Activated T-cell treated with anti-CD3 and anti-CD28 coated beads, Interleukin-2, amount 50 U/mL, for 4 hours (primary cell): ENCODE data around the gene KRTAP8-1. TPM values are rescaled to one million over a fixed set of nuclear protein-coding genes. Genes with fewer than 3 reads are reported as not detected.

ENCODE experiments used
- ATAC-seq, 2 donors: fragments of 200-7000 bp; cut with Tn5 transposase; one replicate each; pipeline ENCODE4 v1.10.0; 2021
- DNase-seq: peaks from one replicate; pipeline ENCODE4 v3.0.0-alpha.2; 2020
- H3K27me3 Mint-ChIP-seq: one replicate; pipeline ENCODE4 v1.8.0; 2021; ENCODE audit warnings: low read depth, mixed read lengths
- H3K36me3 Mint-ChIP-seq: one replicate; pipeline ENCODE4 v1.8.0; 2022; ENCODE audit warnings: mixed read lengths; ENCODE audit not compliant: insufficient read depth
- H3K4me1 Mint-ChIP-seq: one replicate; pipeline ENCODE4 v1.8.0; 2021; ENCODE audit warnings: low read depth, mixed read lengths
- H3K4me3 Mint-ChIP-seq: one replicate; pipeline ENCODE4 v1.8.0; 2021; ENCODE audit warnings: mild to moderate bottlenecking, moderate library complexity, mixed read lengths
- H3K9me3 Mint-ChIP-seq: one replicate; pipeline ENCODE4 v1.8.0; 2021; ENCODE audit warnings: mixed read lengths
- total RNA-seq, 3 donors: library from RNA; stranded (reverse); gene quantifications; one replicate each; pipeline ENCODE4 v1.2.1, GENCODE V29; 2021

The KRTAP8-1 gene
- total RNA-seq = not detected

- H3K9me3 Mint-ChIP-seq = no peaks in the 10 kb centered on the region
- no peaks in the 10 kb centered on the region for H3K36me3 Mint-ChIP-seq
- no peaks in the 10 kb centered on the region for H3K4me1 Mint-ChIP-seq
- ATAC-seq = no peak
- H3K27me3 Mint-ChIP-seq = peaks cover 15% of the 10 kb centered on the region
- no peak within 1 kb of the TSS for H3K4me3 Mint-ChIP-seq
- no peak for DNase-seq
These were observed at the start of gene KRTAP8-1 for GRCh38 chr21:30813174-30813573. KRTAP8-1 (minus strand) TSS chr21:30813274; CDS start chr21:30813220, 54 bp downstream.

GRCh38 chr21:30847627-30848500 lies 34.8 kb upstream of the KRTAP8-1 start:
- no peak overlapping the region for H3K4me3 Mint-ChIP-seq

GRCh38 chr21:30842990-30843389 lies 29.9 kb upstream of the KRTAP8-1 start:
- Mint-ChIP-seq H3K36me3 (no peaks in the 10 kb centered on the region), H3K4me1 (no peaks in the 10 kb centered on the region)
- no peak for ATAC-seq

More at GRCh38 chr21:30847627-30848500, 34.8 kb upstream of the KRTAP8-1 start:
- H3K9me3 Mint-ChIP-seq = no peaks in the 10 kb centered on the region
- H3K27me3 Mint-ChIP-seq = peaks cover 2% of the 10 kb centered on the region
- no peaks in the 10 kb centered on the region for H3K36me3 Mint-ChIP-seq
- H3K4me1 Mint-ChIP-seq = no peaks in the 10 kb centered on the region
- DNase-seq (no peak), ATAC-seq (no peak)

GRCh38 chr21:30839304-30839703 lies 26.2 kb upstream of the KRTAP8-1 start:
- Mint-ChIP-seq H3K4me3 (no peak overlapping the region), H3K27me3 (peaks cover 11% of the 10 kb centered on the region), H3K9me3 (no peaks in the 10 kb centered on the region), H3K36me3 (no peaks in the 10 kb centered on the region), H3K4me1 (no peaks in the 10 kb centered on the region)
- peak; percentile 67 to 77 for ATAC-seq
- DNase-seq = no peak

More at GRCh38 chr21:30842990-30843389, 29.9 kb upstream of the KRTAP8-1 start:
- Mint-ChIP-seq H3K4me3 (no peak overlapping the region), H3K9me3 (no peaks in the 10 kb centered on the region), H3K27me3 (peaks cover 7% of the 10 kb centered on the region)
- no peak for DNase-seq

- H3K36me3 Mint-ChIP-seq = no peaks in the 10 kb centered on the region
- H3K27me3 Mint-ChIP-seq = peaks cover 15% of the 10 kb centered on the region
- DNase-seq = no peak
- H3K4me3 Mint-ChIP-seq = no peak overlapping the region
- H3K9me3 Mint-ChIP-seq = no peaks in the 10 kb centered on the region
- H3K4me1 Mint-ChIP-seq = no peaks in the 10 kb centered on the region
- ATAC-seq = no peak
These were observed 25.5 kb upstream of the KRTAP8-1 start for GRCh38 chr21:30838536-30838935.

- no peaks in the 10 kb centered on the region for H3K4me1 Mint-ChIP-seq
- DNase-seq (peak; percentile 23), ATAC-seq (no peak)
- H3K27me3 Mint-ChIP-seq = peaks cover 7% of the 10 kb centered on the region
- no peaks in the 10 kb centered on the region for H3K36me3 Mint-ChIP-seq
- H3K9me3 Mint-ChIP-seq = peaks cover 4% of the 10 kb centered on the region
- H3K4me3 Mint-ChIP-seq = no peak overlapping the region
These were observed 18.2 kb upstream of the KRTAP8-1 start for GRCh38 chr21:30831194-30831765.

GRCh38 chr21:30829659-30830058 lies 16.6 kb upstream of the KRTAP8-1 start, which contains the start of gene KRTAP7-1:
KRTAP7-1 (minus strand) TSS chr21:30829759; CDS start chr21:30829698, 61 bp downstream.
- Mint-ChIP-seq H3K27me3 (peaks cover 8% of the 10 kb centered on the region), H3K4me3 (no peak within 1 kb of the TSS), H3K36me3 (no peaks in the 10 kb centered on the region), H3K9me3 (peaks cover 4% of the 10 kb centered on the region), H3K4me1 (no peaks in the 10 kb centered on the region)
- ATAC-seq = no peak
- no peak for DNase-seq

- Mint-ChIP-seq H3K9me3 (no peaks in the 10 kb centered on the region), H3K4me1 (no peaks in the 10 kb centered on the region), H3K27me3 (peaks cover 4% of the 10 kb centered on the region), H3K4me3 (no peak overlapping the region), H3K36me3 (no peaks in the 10 kb centered on the region)
- DNase-seq = no peak
- ATAC-seq = no peak
These were observed 6.0 kb upstream of the KRTAP8-1 start for GRCh38 chr21:30818837-30819610.

- no peak for ATAC-seq
- H3K4me1 Mint-ChIP-seq = no peaks in the 10 kb centered on the region
- no peak overlapping the region for H3K4me3 Mint-ChIP-seq
- no peaks in the 10 kb centered on the region for H3K36me3 Mint-ChIP-seq
- H3K9me3 Mint-ChIP-seq = no peaks in the 10 kb centered on the region
- H3K27me3 Mint-ChIP-seq = peaks cover 5% of the 10 kb centered on the region
- no peak for DNase-seq
These were observed 12.5 kb downstream of the KRTAP8-1 start for GRCh38 chr21:30800605-30801004.

- DNase-seq (no peak), ATAC-seq (no peak)
- Mint-ChIP-seq H3K4me3 (no peak overlapping the region), H3K4me1 (no peaks in the 10 kb centered on the region), H3K9me3 (no peaks in the 10 kb centered on the region), H3K36me3 (no peaks in the 10 kb centered on the region), H3K27me3 (peaks cover 6% of the 10 kb centered on the region)
These were observed 19.3 kb downstream of the KRTAP8-1 start for GRCh38 chr21:30793581-30794314.

- DNase-seq (no peak), ATAC-seq (no peak)
- peaks cover 19% of the 10 kb centered on the region for H3K27me3 Mint-ChIP-seq
- H3K36me3 Mint-ChIP-seq = no peaks in the 10 kb centered on the region
- no peak overlapping the region for H3K4me3 Mint-ChIP-seq
- H3K4me1 Mint-ChIP-seq = no peaks in the 10 kb centered on the region
- no peaks in the 10 kb centered on the region for H3K9me3 Mint-ChIP-seq
These were observed 33.8 kb downstream of the KRTAP8-1 start for GRCh38 chr21:30779249-30779648.

GRCh38 chr21:30769724-30770431 lies 43.2 kb downstream of the KRTAP8-1 start:
- DNase-seq (no peak), ATAC-seq (no peak)
- H3K27me3 Mint-ChIP-seq = peaks cover 5% of the 10 kb centered on the region
- H3K9me3 Mint-ChIP-seq = peaks cover 3% of the 10 kb centered on the region
- no peaks in the 10 kb centered on the region for H3K4me1 Mint-ChIP-seq
- H3K36me3 Mint-ChIP-seq = no peaks in the 10 kb centered on the region
- H3K4me3 Mint-ChIP-seq = no peak overlapping the region
